Transverse colon (tissue), 3 donors: ENCODE results near the gene SLC2A5.

Experiments used
- POLR2A ChIP-seq: fragments of 450-650 bp; IDR thresholded peaks from one replicate; pipeline ENCODE4 v1.6.1; 2016; ENCODE audit warnings: antibody characterized with exemption, mild to moderate bottlenecking, moderate library complexity
- TF ChIP-seq, protein P1 (sequence below), 5 experiments: fragments of 200-600 bp in 3 of 5; fragments of 450-650 bp in 2 of 5; sonication (generic) in 3 of 5; IDR thresholded peaks; 1 replicate in 2 of 5; 2 replicates in 3 of 5; pipeline ENCODE4 v1.5.1; 2016 to 2017; ENCODE audit warnings: antibody characterized with exemption in 5 of 5, inconsistent platforms in 3 of 5, mild to moderate bottlenecking in 2 of 5, moderate library complexity in 1 of 5

DNA sequence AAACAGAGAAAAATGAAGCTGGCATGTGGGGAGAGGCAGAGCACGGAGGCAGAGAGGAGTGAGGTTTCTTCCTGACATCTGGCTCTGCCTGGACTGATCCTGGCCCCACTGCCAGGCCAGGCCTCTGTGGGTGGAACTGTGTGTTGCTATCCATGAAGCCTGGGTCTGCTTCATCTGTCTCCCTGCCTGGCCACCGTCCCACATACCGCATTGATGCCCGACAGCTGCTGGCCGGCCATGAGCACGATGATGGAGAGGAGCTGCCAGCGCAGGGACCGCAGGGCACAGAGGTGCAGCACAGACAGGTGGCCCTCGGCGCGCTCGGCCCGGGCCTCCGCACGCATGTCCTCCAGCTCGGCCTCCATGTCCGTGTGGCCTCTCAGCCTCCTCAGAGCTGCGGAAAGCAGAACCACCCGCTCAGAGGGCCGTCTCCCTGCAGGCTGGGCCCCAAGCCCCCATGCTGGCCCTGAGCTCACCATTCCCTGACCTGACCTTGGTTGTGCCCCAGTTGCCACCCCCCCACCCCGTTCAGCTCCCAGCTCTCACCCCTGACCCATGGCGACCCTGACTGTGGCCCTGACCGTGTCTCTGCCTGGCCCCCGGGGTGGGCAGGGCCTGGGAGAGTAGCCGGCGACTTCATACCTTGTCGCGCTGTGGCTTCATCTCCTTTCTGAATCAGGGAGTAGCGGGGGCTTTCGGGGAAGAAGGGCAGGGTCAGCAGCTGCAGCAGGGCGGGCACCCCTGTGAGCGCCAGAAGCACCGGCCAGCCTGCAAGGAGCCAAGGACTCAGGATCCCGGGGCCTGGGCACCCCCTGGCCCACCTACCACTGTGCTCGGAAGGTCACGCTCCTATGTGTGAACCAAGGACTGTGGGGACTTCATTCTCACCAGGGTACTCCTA lies 54.7 kb downstream of the SLC2A5 start:
- TF ChIP-seq, protein P1, sequence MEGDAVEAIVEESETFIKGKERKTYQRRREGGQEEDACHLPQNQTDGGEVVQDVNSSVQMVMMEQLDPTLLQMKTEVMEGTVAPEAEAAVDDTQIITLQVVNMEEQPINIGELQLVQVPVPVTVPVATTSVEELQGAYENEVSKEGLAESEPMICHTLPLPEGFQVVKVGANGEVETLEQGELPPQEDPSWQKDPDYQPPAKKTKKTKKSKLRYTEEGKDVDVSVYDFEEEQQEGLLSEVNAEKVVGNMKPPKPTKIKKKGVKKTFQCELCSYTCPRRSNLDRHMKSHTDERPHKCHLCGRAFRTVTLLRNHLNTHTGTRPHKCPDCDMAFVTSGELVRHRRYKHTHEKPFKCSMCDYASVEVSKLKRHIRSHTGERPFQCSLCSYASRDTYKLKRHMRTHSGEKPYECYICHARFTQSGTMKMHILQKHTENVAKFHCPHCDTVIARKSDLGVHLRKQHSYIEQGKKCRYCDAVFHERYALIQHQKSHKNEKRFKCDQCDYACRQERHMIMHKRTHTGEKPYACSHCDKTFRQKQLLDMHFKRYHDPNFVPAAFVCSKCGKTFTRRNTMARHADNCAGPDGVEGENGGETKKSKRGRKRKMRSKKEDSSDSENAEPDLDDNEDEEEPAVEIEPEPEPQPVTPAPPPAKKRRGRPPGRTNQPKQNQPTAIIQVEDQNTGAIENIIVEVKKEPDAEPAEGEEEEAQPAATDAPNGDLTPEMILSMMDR (IDR thresholded peaks at IDR 0.05), result no peak
- TF ChIP-seq POLR2A, result no peak
